Mesendoderm (in vitro differentiated cells): Measurements from ENCODE around the gene RASSF10.
A peak's percentile ranks its signal among the peaks of the same experiment; 100 is the strongest.

Experiments
- DNase-seq: peaks from one replicate; pipeline ENCODE4 v3.0.0; 2013
- H2AK5ac ChIP-seq: 2 replicates; pipeline ENCODE4 v1.6.1; 2013; ENCODE audit warnings: low read length, inconsistent platforms
- H2BK120ac ChIP-seq: 2 replicates; pipeline ENCODE4 v1.6.1; 2013; ENCODE audit warnings: low read depth, mild to moderate bottlenecking, low read length, moderate library complexity, mixed read lengths
- H2BK15ac ChIP-seq: replicated peaks from 2 replicates; pipeline ENCODE4 v1.6.1; 2013; ENCODE audit warnings: low read depth, mild to moderate bottlenecking, moderate library complexity
- H2BK5ac ChIP-seq: 2 replicates; pipeline ENCODE4 v1.6.1; 2013; ENCODE audit warnings: low read length, inconsistent platforms
- H3K18ac ChIP-seq: 2 replicates; pipeline ENCODE4 v1.6.1; 2013; ENCODE audit warnings: mild to moderate bottlenecking, low read length, mixed read lengths
- H3K23ac ChIP-seq: one replicate; pipeline ENCODE4 v1.6.1; 2013; ENCODE audit warnings: low read length
- H3K27ac ChIP-seq: 2 replicates; pipeline ENCODE4 v1.5.1; 2013; ENCODE audit warnings: low read depth, mild to moderate bottlenecking, inconsistent platforms, low read length, moderate library complexity
- H3K27me3 ChIP-seq: 2 replicates; pipeline ENCODE4 v1.6.1; 2013; ENCODE audit warnings: low read length, control low read depth, mild to moderate bottlenecking, inconsistent platforms; ENCODE audit not compliant: insufficient read depth, poor library complexity
- H3K36me3 ChIP-seq: 2 replicates; pipeline ENCODE4 v1.6.1; 2013; ENCODE audit warnings: low read length, inconsistent platforms; ENCODE audit not compliant: control insufficient read depth, insufficient read depth
- H3K4ac ChIP-seq: one replicate; pipeline ENCODE4 v1.6.1; 2013; ENCODE audit warnings: low read depth, mild to moderate bottlenecking, low read length, moderate library complexity
- H3K4me1 ChIP-seq: 2 replicates; pipeline ENCODE4 v1.6.1; 2013; ENCODE audit warnings: low read depth, low read length, inconsistent platforms; ENCODE audit not compliant: control insufficient read depth
- H3K4me2 ChIP-seq: 2 replicates; pipeline ENCODE4 v1.6.1; 2013; ENCODE audit warnings: low read length
- H3K4me3 ChIP-seq: 2 replicates; pipeline ENCODE4 v1.5.1; 2013; ENCODE audit warnings: mild to moderate bottlenecking, low read length
- H3K56ac ChIP-seq: one replicate; pipeline ENCODE4 v1.6.1; 2013; ENCODE audit warnings: low read length
- H3K79me1 ChIP-seq: 2 replicates; pipeline ENCODE4 v1.6.1; 2013; ENCODE audit warnings: low read length, inconsistent platforms
- H3K79me2 ChIP-seq: 2 replicates; pipeline ENCODE4 v1.6.1; 2013; ENCODE audit warnings: mild to moderate bottlenecking, low read length; ENCODE audit not compliant: control insufficient read depth, insufficient read depth
- H3K9ac ChIP-seq: 2 replicates; pipeline ENCODE4 v1.6.1; 2013; ENCODE audit warnings: low read length, inconsistent platforms
- H4K5ac ChIP-seq: one replicate; pipeline ENCODE4 v1.6.1; 2013; ENCODE audit warnings: low read length
- H4K8ac ChIP-seq: one replicate; pipeline ENCODE4 v1.6.1; 2013; ENCODE audit warnings: low read depth, mild to moderate bottlenecking, control low read depth, low read length, moderate library complexity
- WGBS: extraction: QIAGEN DNeasy Blood & Tissue Kit; methylation state at CpG from one replicate; pipeline ENCODE4 v1.1.7; 2013; ENCODE audit warnings: low lambda C conversion rate, missing lambda C conversion rate; ENCODE audit not compliant: insufficient coverage; ENCODE audit errors: extremely low coverage; 5-methylcytosine and 5-hydroxymethylcytosine counted together

Gene RASSF10

GRCh38 chr11:12975195-12975594 lies 33.9 kb upstream of the RASSF10 start:
- Histone ChIP-seq H2AK5ac (no peak overlapping the region), H3K27me3 (no peaks in the 10 kb centered on the region), H4K8ac (no peak overlapping the region), H3K4me2 (no peak overlapping the region), H3K4ac (no peak overlapping the region), H3K4me3 (no peak overlapping the region), H4K5ac (no peak overlapping the region), H2BK120ac (no peak overlapping the region), H3K36me3 (no peaks in the 10 kb centered on the region), H2BK5ac (no peak overlapping the region), H3K4me1 (no peaks in the 10 kb centered on the region), H3K9ac (no peak overlapping the region), H3K18ac (no peak overlapping the region), H2BK15ac (no peak overlapping the region), H3K79me2 (no peaks in the 10 kb centered on the region), H3K23ac (no peak overlapping the region), H3K56ac (no peak overlapping the region), H3K27ac (no peak overlapping the region), H3K79me1 (no peaks in the 10 kb centered on the region)
- WGBS, result no CpG with 5 or more reads among the region's 2 CpGs
- no peak for DNase-seq

DNA sequence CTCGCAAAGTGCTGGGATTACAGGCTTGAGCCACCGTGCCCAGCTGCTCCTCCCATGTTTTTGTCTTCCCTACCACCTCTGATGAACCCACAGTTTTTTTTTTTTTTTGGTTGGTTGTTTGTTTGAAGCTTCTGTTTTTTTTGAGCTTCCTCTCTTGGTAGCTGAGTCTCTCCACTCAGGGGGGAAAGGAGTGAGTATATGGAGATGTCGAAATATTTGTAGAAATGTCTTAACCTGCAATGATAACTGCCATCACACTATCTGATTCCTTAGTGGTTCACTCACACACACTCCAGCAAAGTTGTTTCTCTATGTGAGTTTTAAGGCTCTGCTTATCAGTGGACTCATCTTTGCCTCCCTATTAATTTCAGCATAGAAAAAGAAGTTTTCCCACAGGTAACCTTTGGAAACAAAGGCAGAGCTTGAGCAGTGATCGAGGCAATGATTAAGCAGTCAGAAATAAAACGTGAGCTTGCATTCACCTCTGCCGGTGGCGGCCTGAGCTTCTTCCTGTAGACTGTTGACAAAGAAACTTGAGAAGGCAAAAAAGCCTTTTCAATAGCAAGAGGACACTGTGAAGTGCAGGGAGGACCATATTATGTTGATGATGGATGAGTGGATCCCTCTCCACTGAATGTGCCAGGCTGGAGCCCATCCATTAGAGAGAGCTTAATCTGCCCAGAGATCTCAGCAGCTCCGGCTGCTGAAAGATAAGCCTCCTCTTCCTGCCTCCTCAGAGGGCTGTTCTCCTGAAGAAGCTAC lies 29.0 kb upstream of the RASSF10 start:
- peak; percentile 47 for DNase-seq
- Histone ChIP-seq H3K27ac (no peak overlapping the region), H3K23ac (no peak overlapping the region), H3K4ac (no peak overlapping the region), H3K79me1 (no peaks in the 10 kb centered on the region), H2BK120ac (no peak overlapping the region), H3K4me1 (no peaks in the 10 kb centered on the region), H3K36me3 (no peaks in the 10 kb centered on the region), H3K9ac (no peak overlapping the region), H2AK5ac (no peak overlapping the region), H4K8ac (no peak overlapping the region), H2BK5ac (no peak overlapping the region), H3K27me3 (no peaks in the 10 kb centered on the region), H4K5ac (no peak overlapping the region), H3K18ac (no peak overlapping the region), H3K4me2 (no peak overlapping the region), H2BK15ac (no peak overlapping the region), H3K4me3 (no peak overlapping the region), H3K79me2 (no peaks in the 10 kb centered on the region), H3K56ac (no peak overlapping the region)
- no CpG with 5 or more reads among the region's 8 CpGs for WGBS

GRCh38 chr11:12981676-12982522 lies 27.2 kb upstream of the RASSF10 start:
- no peaks in the 10 kb centered on the region for H3K79me2 ChIP-seq
- H3K27me3 ChIP-seq, result no peaks in the 10 kb centered on the region

DNA sequence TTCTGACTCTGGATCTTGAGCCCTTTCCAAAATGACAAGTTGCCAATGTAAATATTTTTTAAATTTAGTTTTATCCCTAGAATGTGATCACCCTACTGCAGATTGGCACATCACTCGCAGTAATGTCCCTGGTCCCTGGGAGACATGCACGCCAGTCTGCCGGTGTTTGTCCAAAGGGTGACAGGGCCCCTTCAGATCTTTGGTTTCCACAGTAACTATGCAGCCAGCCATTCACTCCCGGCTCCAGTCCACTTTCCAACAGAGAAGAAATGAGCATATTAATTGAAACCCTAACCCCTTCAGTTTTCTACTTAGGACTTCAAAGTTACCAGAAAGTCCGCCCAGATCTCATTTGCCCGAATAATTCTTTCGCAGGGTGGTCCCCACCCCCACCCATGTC lies 25.8 kb upstream of the RASSF10 start:
- H3K4me1 ChIP-seq, result no peaks in the 10 kb centered on the region
- H3K56ac ChIP-seq, result no peak overlapping the region
- no peak for DNase-seq
- no peak overlapping the region for H4K8ac ChIP-seq
- no peak overlapping the region for H2BK15ac ChIP-seq
- no peak overlapping the region for H3K23ac ChIP-seq
- H3K36me3 ChIP-seq, result no peaks in the 10 kb centered on the region
- H3K27ac ChIP-seq, result no peak overlapping the region
- H3K79me1 ChIP-seq, result no peaks in the 10 kb centered on the region
- WGBS, result no CpG with 5 or more reads among the region's 7 CpGs
- no peak overlapping the region for H3K18ac ChIP-seq
- H3K9ac ChIP-seq, result no peak overlapping the region
- no peak overlapping the region for H4K5ac ChIP-seq
- no peak overlapping the region for H2BK120ac ChIP-seq
- no peak overlapping the region for H2BK5ac ChIP-seq
- H3K4me2 ChIP-seq, result no peak overlapping the region
- no peak overlapping the region for H3K4me3 ChIP-seq
- no peak overlapping the region for H3K4ac ChIP-seq
- no peaks in the 10 kb centered on the region for H3K79me2 ChIP-seq
- H3K27me3 ChIP-seq, result no peaks in the 10 kb centered on the region
- no peak overlapping the region for H2AK5ac ChIP-seq

More at GRCh38 chr11:12981676-12982522, 27.2 kb upstream of the RASSF10 start:
- H3K4ac ChIP-seq, result no peak overlapping the region
- no peak overlapping the region for H3K56ac ChIP-seq
- H3K9ac ChIP-seq, result no peak overlapping the region
- no peak overlapping the region for H2BK120ac ChIP-seq
- no peak overlapping the region for H4K8ac ChIP-seq
- H2AK5ac ChIP-seq, result no peak overlapping the region
- no peaks in the 10 kb centered on the region for H3K79me1 ChIP-seq
- H3K18ac ChIP-seq, result no peak overlapping the region
- H2BK5ac ChIP-seq, result no peak overlapping the region
- no peaks in the 10 kb centered on the region for H3K36me3 ChIP-seq
- no peak overlapping the region for H3K4me3 ChIP-seq
- no peaks in the 10 kb centered on the region for H3K4me1 ChIP-seq
- WGBS, result no CpG with 5 or more reads among the region's 3 CpGs
- H3K4me2 ChIP-seq, result no peak overlapping the region
- H2BK15ac ChIP-seq, result no peak overlapping the region
- peak; percentile 33 for DNase-seq
- no peak overlapping the region for H3K23ac ChIP-seq
- no peak overlapping the region for H3K27ac ChIP-seq
- no peak overlapping the region for H4K5ac ChIP-seq

- no peak overlapping the region for H4K5ac ChIP-seq
- H3K79me1 ChIP-seq, result no peaks in the 10 kb centered on the region
- H4K8ac ChIP-seq, result no peak overlapping the region
- no peak overlapping the region for H3K4ac ChIP-seq
- no CpG with 5 or more reads among the region's 8 CpGs for WGBS
- H3K56ac ChIP-seq, result no peak overlapping the region
- H3K23ac ChIP-seq, result no peak overlapping the region
- H3K79me2 ChIP-seq, result no peaks in the 10 kb centered on the region
- H3K36me3 ChIP-seq, result no peaks in the 10 kb centered on the region
- H2BK120ac ChIP-seq, result no peak overlapping the region
- H2AK5ac ChIP-seq, result no peak overlapping the region
- no peak overlapping the region for H3K27ac ChIP-seq
- no peak for DNase-seq
- H3K4me2 ChIP-seq, result no peak overlapping the region
- no peak overlapping the region for H3K9ac ChIP-seq
- H3K4me1 ChIP-seq, result no peaks in the 10 kb centered on the region
- no peak overlapping the region for H2BK5ac ChIP-seq
- no peak overlapping the region for H2BK15ac ChIP-seq
- no peak overlapping the region for H3K18ac ChIP-seq
- no peaks in the 10 kb centered on the region for H3K27me3 ChIP-seq
- H3K4me3 ChIP-seq, result no peak overlapping the region
Observed at GRCh38 chr11:12986194-12986898, 22.8 kb upstream of the RASSF10 start.
